Skeletal muscle satellite cell (primary cell): ENCODE measurements around the gene PAX6.
A peak's percentile ranks its signal among the peaks of the same experiment; 100 is the strongest.

Experiments
- H3K27me3 ChIP-seq: 2 replicates; pipeline ENCODE4 v1.7.0; 2013; ENCODE audit warnings: low read length; ENCODE audit not compliant: control insufficient read depth, insufficient read depth
- H3K36me3 ChIP-seq: 2 replicates; pipeline ENCODE4 v1.7.0; 2013; ENCODE audit warnings: mild to moderate bottlenecking, control low read depth, low read length; ENCODE audit not compliant: insufficient read depth
- H3K4me1 ChIP-seq: 2 replicates; pipeline ENCODE4 v1.7.0; 2013; ENCODE audit warnings: low read length; ENCODE audit not compliant: control insufficient read depth, insufficient read depth
- H3K4me2 ChIP-seq: 2 replicates; pipeline ENCODE4 v1.7.0; 2013; ENCODE audit warnings: mild to moderate bottlenecking, low read length
- H3K4me3 ChIP-seq: 2 replicates; pipeline ENCODE4 v1.7.0; 2013; ENCODE audit warnings: low read length
- H3K9ac ChIP-seq: 2 replicates; pipeline ENCODE4 v1.7.0; 2013; ENCODE audit warnings: mild to moderate bottlenecking, low read depth, low read length, moderate library complexity
- H3K9me3 ChIP-seq: replicated peaks from 2 replicates; pipeline ENCODE4 v1.7.0; 2013; ENCODE audit warnings: mild to moderate bottlenecking, control low read depth, low read length

PAX6 gene

GRCh38 chr11:31798554-31799434 lies 12.3 kb downstream of the PAX6 start:
- Histone ChIP-seq H3K9ac (no peak overlapping the region), H3K4me3 (peak overlapping the region; percentile 53)

GRCh38 chr11:31798057-31798553 lies 13.0 kb downstream of the PAX6 start:
- H3K4me3 ChIP-seq: peak overlapping the region; percentile 53
- H3K4me2 ChIP-seq: peak overlapping the region; percentile 73
- peaks cover 15% of the 10 kb centered on the region for H3K4me1 ChIP-seq
- peaks cover under 1% of the 10 kb centered on the region for H3K9me3 ChIP-seq
- peaks cover 81% of the 10 kb centered on the region for H3K27me3 ChIP-seq
- H3K36me3 ChIP-seq: no peaks in the 10 kb centered on the region
- no peak overlapping the region for H3K9ac ChIP-seq

More at GRCh38 chr11:31798554-31799434, 12.3 kb downstream of the PAX6 start:
- Histone ChIP-seq H3K4me1 (peaks cover 15% of the 10 kb centered on the region), H3K4me2 (peak overlapping the region; percentile 73), H3K9me3 (peaks cover 7% of the 10 kb centered on the region), H3K27me3 (peaks cover 83% of the 10 kb centered on the region), H3K36me3 (no peaks in the 10 kb centered on the region)

DNA sequence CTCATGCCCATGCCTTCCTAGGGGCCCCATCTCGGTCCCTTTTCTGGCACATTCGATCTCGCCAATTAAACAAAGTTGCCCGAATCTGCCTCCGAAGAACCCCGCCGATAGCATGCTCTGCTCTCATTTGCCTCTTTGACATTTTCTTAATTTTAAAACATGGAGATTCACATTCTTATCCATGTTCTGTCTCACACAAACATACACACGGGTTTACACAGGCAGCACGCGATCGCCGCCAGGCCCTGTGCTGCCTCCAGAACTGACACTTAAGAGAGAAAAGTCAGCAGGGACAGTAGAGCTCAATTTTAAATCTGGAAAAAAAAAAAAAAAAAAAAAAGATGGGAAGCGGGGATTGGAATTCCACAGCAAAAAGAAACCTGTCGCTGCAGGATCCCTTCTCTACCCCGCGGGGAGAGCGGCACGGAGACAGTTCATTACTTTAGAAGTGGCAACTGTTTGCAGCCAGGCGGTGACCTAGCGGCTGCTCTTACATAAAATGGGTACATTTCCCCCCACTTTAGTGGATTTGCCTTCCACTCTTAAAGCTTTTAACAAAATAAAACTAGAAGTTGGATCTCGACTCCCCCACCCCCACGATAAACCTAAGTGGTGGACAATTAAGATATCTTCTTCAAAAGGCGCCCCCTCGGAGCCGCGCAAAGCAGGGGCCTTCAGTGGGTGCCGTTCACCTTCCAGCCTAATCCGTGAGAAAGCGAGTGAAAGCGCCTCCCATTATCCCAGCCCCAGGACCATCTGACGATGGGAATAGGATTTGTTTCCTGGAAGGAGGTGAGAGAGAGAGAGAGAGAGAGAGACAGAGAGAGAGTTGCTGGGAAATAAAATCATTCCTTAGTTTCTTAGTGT lies 13.7 kb downstream of the PAX6 start:
- H3K36me3 ChIP-seq: no peaks in the 10 kb centered on the region
- H3K9ac ChIP-seq: no peak overlapping the region
- no peak overlapping the region for H3K4me3 ChIP-seq
- H3K4me1 ChIP-seq: peaks cover 15% of the 10 kb centered on the region
- H3K27me3 ChIP-seq: peaks cover 75% of the 10 kb centered on the region
- H3K4me2 ChIP-seq: peak overlapping the region; percentile 50
- no peaks in the 10 kb centered on the region for H3K9me3 ChIP-seq

DNA sequence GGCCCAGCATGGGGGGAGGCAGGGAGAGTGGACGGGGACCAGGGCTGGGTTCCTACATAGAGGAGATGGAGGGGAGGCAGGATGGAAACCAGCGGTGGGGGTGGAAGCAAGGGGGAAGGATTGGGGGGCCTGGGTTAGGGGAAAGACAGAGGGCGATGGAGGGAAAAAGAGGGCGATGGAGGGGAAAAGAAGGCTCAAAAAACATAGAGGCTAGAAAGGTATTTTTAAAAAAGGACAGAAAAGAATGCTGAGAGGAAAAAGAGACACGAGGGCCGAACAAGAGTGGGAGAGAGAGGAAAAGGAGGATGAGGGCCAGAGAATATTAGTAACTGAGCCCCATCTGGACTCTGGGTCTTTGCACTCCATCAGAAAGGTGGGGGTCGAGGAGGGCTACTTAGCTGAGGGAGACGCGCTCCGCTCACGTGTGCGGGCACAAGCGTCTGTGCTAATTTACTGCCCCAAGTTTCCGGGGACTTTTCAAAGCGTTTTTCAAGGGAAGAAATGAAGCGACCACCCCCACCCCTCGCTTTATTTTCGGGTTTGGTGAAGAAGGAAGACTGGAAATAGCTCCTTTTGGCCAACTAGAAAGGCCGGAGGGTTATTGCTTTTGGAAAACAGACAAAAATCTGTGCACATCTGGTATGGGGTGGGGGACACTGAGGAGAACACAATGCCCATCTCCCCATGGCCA lies 14.5 kb downstream of the PAX6 start:
- H3K27me3 ChIP-seq: peaks cover 68% of the 10 kb centered on the region
- H3K9me3 ChIP-seq: no peaks in the 10 kb centered on the region
- H3K9ac ChIP-seq: no peak overlapping the region
- H3K36me3 ChIP-seq: no peaks in the 10 kb centered on the region
- H3K4me3 ChIP-seq: no peak overlapping the region
- no peak overlapping the region for H3K4me2 ChIP-seq
- H3K4me1 ChIP-seq: peaks cover 15% of the 10 kb centered on the region

- no peak overlapping the region for H3K4me2 ChIP-seq
- H3K4me1 ChIP-seq: peaks cover 15% of the 10 kb centered on the region
- H3K27me3 ChIP-seq: peaks cover 60% of the 10 kb centered on the region
- no peaks in the 10 kb centered on the region for H3K36me3 ChIP-seq
- H3K9ac ChIP-seq: no peak overlapping the region
- H3K4me3 ChIP-seq: no peak overlapping the region
- no peaks in the 10 kb centered on the region for H3K9me3 ChIP-seq
Measured at GRCh38 chr11:31795706-31796498, 15.2 kb downstream of the PAX6 start.

DNA sequence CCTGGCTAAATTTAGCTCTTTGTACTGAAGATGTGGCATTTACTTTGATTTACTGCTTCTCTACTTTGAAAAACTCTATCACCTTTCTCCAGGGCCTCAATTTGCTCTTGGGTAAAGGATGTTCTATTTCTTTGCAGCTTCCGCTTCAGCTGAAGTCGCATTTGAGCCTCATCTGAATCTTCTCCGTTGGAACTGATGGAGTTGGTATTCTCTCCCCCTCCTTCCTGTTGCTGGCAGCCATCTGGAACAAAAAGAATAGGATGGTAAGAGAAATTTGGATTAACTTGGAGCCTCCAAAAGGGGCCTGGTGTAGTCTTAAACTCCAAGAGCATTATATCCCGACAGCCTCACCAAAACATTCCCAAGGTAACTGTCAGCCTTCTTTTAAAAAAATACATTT lies 16.6 kb downstream of the PAX6 start:
- H3K4me3 ChIP-seq: no peak overlapping the region
- H3K27me3 ChIP-seq: peaks cover 48% of the 10 kb centered on the region
- no peak overlapping the region for H3K9ac ChIP-seq
- no peak overlapping the region for H3K4me2 ChIP-seq
- peaks cover 15% of the 10 kb centered on the region for H3K4me1 ChIP-seq
- no peaks in the 10 kb centered on the region for H3K36me3 ChIP-seq
- H3K9me3 ChIP-seq: no peaks in the 10 kb centered on the region

DNA sequence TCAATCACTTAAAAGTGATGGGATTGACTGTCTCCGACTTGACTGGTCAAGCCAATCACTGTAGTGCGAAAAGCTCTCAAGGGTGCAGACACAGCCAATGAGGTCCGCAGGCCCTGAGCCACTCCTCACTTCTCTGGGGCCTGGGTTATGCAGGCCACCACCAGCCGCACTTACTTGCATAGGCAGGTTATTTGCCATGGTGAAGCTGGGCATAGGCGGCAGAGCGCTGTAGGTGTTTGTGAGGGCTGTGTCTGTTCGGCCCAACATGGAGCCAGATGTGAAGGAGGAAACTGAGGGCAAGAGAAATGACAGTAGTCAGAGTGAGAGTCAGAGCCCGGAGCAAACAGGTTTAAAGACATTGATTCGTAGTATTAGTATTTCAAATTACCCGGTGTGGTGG lies 17.9 kb downstream of the PAX6 start:
- Histone ChIP-seq H3K27me3 (peaks cover 35% of the 10 kb centered on the region), H3K9me3 (no peaks in the 10 kb centered on the region), H3K4me3 (no peak overlapping the region), H3K9ac (no peak overlapping the region), H3K4me1 (peaks cover 2% of the 10 kb centered on the region), H3K4me2 (no peak overlapping the region), H3K36me3 (no peaks in the 10 kb centered on the region)

- peaks cover 27% of the 10 kb centered on the region for H3K27me3 ChIP-seq
- no peaks in the 10 kb centered on the region for H3K9me3 ChIP-seq
- no peaks in the 10 kb centered on the region for H3K4me1 ChIP-seq
- no peak overlapping the region for H3K9ac ChIP-seq
- H3K4me3 ChIP-seq: no peak overlapping the region
- no peak overlapping the region for H3K4me2 ChIP-seq
- no peaks in the 10 kb centered on the region for H3K36me3 ChIP-seq
Measured at GRCh38 chr11:31792456-31792855, 18.7 kb downstream of the PAX6 start.

DNA sequence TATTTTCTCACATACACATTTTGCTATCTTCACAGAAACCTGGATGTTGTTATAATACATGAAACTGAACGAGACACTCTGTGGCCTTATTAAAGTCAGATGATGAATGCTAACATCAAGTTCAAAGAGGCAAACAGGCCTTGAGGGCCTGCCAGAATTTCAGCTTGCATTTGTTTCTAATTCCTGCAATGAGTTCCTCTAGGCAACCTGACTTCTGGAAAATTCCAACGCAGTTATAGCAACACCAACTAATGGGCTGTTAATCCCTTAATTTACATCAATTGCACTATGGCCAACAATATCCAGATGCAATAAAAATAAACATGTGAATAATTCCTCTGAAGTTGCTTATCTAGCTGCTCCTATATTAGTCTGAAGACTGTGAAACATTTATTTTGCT lies 19.1 kb downstream of the PAX6 start:
- Histone ChIP-seq H3K9ac (no peak overlapping the region), H3K4me3 (no peak overlapping the region), H3K4me2 (no peak overlapping the region), H3K4me1 (no peaks in the 10 kb centered on the region), H3K36me3 (no peaks in the 10 kb centered on the region), H3K9me3 (no peaks in the 10 kb centered on the region), H3K27me3 (peaks cover 23% of the 10 kb centered on the region)

GRCh38 chr11:31790649-31791048 lies 20.5 kb downstream of the PAX6 start:
- Histone ChIP-seq H3K27me3 (peaks cover 11% of the 10 kb centered on the region), H3K9me3 (no peaks in the 10 kb centered on the region), H3K4me1 (no peaks in the 10 kb centered on the region), H3K4me3 (no peak overlapping the region), H3K36me3 (no peaks in the 10 kb centered on the region), H3K4me2 (no peak overlapping the region), H3K9ac (no peak overlapping the region)
